Stimulated activated CD4-positive, alpha-beta T cell treated with anti-CD3 and anti-CD28 coated beads, Interleukin-12 subunit alpha, Interleukin-12 subunit beta, amount 100 ng/mL, for 48 hours (primary cell): ENCODE measurements around the gene IQCE.

Experiments
- DNase-seq, 3 donors: peaks; one replicate each; pipeline ENCODE4 v3.0.0-alpha.2; 2020; ENCODE audit warnings: low read depth in 2 of 3, low spot score in 1 of 3

The IQCE gene

DNA sequence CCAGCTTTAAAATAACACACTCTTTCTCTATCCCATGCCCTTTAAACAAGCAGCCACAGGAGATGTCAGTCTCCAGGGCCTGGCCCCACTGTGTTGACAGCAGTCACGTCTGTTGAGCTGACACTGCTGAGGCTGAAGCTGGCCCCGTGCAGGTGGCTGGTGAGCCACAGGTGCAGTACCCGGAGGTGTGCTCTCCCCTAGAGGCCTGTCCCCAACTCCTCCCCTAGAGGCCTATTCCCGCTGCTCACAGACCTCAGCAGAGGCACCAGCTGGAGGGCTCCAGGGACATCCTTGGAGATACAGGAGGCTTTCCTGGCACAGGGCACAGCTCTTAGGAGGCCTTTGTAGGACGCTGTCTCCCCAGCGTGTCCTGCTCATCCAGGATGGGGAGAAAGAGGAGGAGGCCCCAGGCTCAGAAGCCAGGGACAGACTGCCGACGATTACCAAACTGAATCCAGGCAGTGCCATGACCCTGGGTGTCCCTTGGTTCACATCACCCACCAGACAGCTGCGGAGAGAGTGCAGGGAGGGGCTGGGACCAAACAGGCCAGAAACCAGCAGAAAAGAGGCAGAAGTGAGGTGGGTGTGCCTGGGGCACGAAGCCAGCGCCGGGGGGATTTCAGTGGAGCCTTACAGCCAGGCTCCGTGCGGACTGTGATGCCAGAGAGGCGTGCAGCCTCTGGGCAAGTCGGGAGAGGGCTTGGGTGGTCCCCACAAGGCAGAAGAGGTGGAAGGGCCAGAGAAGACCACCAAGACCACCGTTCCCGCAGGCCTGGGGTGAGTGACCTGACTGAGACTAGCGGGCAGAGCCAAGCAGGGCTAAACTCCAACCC is 54.5 kb downstream of the IQCE start:
- no peak for DNase-seq

GRCh38 chr7:2613931-2614600 is 55.3 kb downstream of the IQCE start:
- no peak for DNase-seq

DNA sequence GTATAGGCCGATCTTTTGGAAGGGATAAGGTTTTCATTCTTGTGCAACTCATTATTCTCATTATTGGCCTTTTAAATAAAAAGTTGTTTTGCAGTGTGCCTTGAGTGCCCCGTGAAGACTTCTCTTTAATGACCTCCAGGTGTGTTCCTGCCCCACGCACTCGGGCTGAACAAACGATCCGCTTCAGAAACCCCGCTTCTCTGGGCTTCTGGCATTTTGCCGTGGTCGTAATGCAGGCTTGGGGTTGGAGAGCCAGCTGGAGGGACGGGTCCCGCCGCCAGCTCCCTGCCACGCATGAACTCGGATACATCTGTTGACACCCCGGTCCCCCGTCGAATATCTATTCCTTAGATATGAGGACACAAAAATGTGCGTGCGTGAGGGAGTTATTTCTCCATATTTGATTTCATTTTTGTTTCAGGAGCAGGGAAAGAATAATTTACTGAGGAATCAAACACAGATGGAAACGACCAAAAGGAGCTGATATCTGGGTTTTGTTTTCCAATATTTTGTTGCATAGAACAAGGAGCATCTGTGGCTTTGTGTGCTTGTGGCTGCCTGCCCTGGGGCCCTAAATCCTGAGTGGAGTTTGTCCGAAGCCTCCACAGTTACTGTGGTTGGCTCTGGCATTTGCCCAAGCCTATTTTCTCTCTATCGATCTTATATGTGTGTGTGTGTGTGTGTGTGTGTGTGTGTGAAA is 56.0 kb downstream of the IQCE start:
- no peak for DNase-seq

DNA sequence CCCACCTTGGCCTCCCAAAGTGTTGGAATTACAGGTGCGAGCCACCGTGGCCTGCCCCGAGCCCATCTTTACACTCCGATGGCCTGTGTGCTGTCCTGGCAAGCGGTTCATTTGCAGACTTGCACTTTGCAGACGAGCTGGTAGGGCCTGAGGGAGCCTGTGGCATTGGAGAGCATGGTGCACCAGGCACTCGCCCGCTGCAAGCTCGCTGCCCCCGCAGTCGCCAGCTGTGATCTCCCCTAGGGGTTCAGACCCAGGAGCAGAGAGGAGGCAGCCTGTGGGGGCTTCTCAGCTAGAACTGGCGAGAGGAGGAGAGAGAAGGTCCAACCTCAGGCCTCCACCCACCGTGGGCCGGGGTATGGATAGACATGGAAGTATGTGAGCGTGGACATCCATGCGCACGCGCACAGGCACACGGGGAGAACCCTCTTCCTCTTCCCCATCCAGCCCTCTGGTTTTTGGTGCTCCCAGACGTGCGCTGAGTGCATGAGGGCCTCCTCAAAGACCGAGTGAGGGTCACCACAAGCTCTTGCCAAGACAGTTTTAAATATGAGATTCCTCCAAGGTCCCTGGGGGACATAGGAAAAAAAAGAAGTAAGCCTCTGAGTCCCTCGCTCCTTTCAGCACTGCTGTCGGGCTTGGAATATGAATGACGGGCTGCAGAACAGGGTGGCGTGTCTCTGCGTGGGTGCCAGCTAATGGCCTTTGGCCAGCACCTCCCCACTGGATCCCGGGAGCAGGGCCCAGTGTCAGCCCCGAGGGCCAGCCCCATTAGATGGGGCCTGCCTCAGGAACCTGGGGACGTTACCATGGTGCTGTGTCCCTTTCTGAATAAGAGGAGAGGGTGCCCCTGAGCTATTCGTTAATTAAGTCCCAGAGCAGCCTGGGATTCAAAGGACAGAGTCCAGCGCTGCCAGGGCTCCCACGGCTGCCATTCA is 57.9 kb downstream of the IQCE start:
- DNase-seq: no peak

- DNase-seq: no peak
Measured at GRCh38 chr7:2617325-2617905, 58.6 kb downstream of the IQCE start.

DNA sequence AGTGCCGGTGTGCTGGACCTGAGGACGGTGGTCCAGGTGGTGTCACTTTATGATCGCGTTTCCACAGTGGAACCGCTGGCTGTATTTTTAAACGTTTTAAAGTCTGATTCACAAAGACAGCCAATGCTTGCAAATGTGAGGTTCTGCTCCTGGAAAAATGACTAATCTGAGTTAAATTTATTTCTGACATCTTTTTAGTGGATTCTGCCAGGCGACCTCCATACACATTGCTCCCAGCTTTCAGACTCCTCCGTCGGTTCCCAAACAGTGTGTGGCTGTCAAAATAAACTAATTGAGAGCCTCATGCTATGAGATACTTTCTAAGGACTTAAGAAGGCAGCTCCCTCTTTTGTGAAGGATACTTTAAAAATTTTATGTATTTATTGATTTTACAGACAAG is 60.3 kb downstream of the IQCE start:
- DNase-seq: no peak

DNA sequence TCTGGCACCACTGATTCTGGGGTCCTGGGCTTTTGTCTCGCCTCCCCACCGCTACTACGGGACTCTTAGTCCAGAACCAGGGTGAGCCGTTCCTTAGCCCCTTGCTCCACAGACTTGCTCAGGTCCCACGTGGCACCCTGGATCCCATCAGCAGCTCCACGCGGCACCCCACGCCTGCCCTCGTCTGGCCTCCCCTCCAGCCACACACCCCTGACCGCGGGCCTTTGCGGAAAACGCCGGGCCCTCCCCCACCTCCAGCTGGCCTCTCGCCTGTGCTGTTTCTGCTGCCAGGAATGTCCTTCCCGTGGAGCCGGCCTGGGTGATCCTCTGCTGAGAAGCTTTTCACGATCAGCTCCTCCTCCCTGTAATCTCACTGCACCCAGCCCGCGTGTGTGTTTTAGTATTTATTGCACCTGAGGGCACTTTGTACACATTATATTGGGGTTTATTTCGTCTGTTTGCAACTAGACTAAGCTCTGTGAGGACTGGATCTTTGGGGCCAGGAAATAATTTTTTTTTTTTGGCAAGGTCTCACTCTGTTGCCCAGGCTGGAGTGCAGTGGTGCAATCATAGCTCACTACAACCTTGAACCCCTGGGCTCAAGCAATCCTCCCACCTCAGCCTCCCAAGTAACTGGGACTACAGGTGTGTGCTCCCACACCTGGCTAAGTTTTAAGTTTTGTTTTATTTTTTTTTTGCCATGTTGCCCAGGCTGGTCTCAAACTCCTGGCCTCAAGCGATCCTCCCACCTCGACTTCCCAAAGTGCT is 62.5 kb downstream of the IQCE start:
- no peak for DNase-seq

- DNase-seq: no peak
Measured at GRCh38 chr7:2621948-2622640, 63.3 kb downstream of the IQCE start.

- no peak for DNase-seq
Measured at GRCh38 chr7:2622869-2623697, 64.3 kb downstream of the IQCE start.

GRCh38 chr7:2623698-2624014 is 64.9 kb downstream of the IQCE start:
- DNase-seq: no peak

- DNase-seq: no peak
Measured at GRCh38 chr7:2624293-2624886, 65.6 kb downstream of the IQCE start.

DNA sequence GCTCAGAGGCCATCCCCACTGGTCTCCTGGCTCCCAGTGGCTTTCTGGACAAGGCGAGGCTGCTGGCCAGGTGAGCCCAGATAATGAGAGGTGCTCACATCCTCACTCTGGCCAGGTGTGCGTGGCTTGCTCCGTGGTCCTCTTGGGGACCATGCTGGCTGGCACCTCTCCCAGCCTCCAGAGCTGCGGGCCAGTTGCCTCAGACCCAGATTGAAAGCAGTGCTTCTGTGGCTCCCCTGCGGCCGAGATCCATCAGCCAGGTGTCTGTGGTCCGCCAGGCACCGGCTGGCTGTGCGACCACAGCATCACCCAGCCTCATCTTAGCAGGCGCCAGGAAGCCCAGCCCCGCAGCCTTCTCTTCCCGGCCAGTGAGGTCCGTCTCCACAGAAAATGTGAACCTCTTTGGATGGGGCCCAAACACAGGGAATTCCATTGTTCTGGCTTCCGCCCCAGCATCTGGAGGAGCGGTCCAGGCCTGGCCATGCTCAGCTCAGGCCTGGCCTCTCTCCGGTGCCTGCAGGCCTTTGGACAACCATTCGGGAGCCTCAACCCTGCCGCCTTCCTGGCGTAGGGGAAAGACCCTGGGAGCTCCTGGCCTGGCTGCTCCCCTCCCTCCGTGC is 67.8 kb downstream of the IQCE start:
- DNase-seq: no peak

- DNase-seq: no peak
Measured at GRCh38 chr7:2627258-2628129, 68.7 kb downstream of the IQCE start.

GRCh38 chr7:2628130-2628482 is 69.3 kb downstream of the IQCE start:
- no peak for DNase-seq

DNA sequence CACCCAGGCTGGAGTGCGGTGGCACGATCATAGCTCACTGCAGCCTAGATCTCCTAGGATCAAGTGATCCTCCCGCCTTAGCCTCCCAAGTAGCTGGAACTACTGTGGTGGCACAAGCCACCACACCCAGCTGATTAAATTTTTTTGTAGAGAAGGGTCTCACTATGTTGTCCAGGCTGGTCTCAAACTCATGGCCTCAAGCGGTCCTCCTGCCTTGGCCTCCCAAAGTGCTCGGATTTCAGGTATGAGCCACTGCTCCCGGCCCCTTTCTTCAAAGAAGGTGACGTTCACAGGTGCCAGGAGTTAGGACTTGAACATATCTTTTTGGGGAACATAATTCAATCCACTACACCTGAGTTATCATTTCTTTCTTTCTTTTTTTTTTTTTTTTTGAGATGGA is 70.1 kb downstream of the IQCE start:
- DNase-seq: no peak

DNA sequence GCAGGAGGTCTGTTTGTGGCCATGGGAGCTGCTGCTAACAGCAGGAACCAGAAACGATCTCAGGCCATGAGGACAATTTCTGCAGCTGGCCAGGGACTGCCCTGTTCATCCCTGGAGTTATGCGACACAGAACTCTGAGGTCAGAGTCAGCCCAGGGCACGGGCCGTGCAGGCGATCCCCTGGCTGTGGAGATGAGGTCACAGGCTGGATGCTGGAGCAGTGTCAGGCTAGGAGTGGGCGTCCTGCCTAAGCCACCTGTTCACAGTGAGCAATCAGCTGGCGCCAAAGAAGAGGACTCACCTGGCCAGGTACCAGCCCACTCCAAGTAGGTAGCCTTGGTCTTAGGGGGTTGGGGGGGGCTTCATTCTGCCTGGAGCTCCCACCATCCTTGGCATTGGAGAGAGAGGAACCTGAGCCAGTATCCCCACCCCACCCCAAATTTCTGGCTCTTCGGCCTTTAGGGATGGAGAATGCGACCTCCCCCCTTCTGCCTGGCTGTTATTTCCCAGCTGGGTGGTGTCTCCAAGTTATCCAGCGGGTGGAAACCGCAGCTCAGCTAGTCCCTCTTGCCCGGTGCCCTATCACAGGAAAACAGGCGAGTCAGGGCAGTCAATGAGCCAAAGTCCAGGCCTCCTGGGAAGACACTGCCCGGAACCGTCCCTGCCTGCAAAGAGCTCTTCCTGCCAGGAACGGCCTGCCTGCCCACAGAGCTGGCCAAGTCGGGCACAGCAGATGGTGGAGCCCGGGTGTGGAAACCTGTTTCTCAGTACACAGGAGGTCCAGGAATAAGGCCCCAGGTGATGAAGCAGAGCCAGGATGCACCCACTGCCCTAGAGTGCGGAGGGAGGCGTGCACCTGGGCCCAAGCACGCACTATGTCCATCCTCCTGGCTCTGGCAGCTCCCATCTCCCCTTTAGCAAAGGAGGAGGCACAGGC is 71.2 kb downstream of the IQCE start:
- no peak for DNase-seq
